ENCODE measurements around the gene RNF13.
"Not testable (repeated sequence)": the region's sequence is repeated elsewhere in the genome, so short reads cannot be mapped to it uniquely, and the experiment has no call there.

The RNF13 gene

GRCh38 chr3:149877668-149878067, 64.7 kb downstream of the RNF13 start:
- Histone ChIP-seq H3K27me3 (no peaks in the 10 kb centered on the region), H3K36me3 (no peaks in the 10 kb centered on the region; the same call in none of the 2 replicates), H3K4me3 (ENCODE audit: low read depth, low read length) (no peak overlapping the region), H3K4me1 (peaks cover 5% of the 10 kb centered on the region; the same call in 1 of the 2 replicates), H3K9me3 (no peaks in the 10 kb centered on the region)
- no peak for DNase-seq
- TF ChIP-seq, protein P1, sequence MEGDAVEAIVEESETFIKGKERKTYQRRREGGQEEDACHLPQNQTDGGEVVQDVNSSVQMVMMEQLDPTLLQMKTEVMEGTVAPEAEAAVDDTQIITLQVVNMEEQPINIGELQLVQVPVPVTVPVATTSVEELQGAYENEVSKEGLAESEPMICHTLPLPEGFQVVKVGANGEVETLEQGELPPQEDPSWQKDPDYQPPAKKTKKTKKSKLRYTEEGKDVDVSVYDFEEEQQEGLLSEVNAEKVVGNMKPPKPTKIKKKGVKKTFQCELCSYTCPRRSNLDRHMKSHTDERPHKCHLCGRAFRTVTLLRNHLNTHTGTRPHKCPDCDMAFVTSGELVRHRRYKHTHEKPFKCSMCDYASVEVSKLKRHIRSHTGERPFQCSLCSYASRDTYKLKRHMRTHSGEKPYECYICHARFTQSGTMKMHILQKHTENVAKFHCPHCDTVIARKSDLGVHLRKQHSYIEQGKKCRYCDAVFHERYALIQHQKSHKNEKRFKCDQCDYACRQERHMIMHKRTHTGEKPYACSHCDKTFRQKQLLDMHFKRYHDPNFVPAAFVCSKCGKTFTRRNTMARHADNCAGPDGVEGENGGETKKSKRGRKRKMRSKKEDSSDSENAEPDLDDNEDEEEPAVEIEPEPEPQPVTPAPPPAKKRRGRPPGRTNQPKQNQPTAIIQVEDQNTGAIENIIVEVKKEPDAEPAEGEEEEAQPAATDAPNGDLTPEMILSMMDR (IDR thresholded peaks at IDR 0.05; ENCODE audit: low read depth, low read length) = no peak

DNA sequence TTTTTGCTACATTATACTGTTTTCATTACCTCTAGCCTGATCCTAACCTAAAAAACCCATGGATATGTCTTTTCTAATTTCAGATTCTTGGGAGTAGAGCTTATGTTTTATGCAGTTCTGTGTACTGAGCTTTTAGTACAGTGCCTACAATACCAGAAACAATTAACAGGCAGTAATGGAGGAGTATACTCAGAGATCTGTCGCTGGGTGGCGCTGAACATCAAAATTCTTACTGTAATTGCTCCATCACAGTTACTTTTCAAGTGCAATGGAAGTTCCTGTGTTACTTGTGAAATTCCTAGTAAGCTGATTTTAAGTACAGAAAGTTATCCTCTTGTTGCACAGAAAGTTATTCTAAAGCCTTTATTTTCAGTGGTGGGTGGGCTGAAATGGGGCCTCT, 66.9 kb downstream of the RNF13 start:
- peaks cover 5% of the 10 kb centered on the region; the same call in 1 of the 2 replicates for H3K4me1 ChIP-seq
- H3K27me3 ChIP-seq = no peaks in the 10 kb centered on the region
- no peak overlapping the region for H3K4me3 ChIP-seq (ENCODE audit: low read depth, low read length)
- no peaks in the 10 kb centered on the region for H3K9me3 ChIP-seq
- peak; percentile 78 for DNase-seq
- TF ChIP-seq, protein P1 (IDR thresholded peaks at IDR 0.05; ENCODE audit: low read depth, low read length) = peak; percentile 84
- H3K36me3 ChIP-seq = no peaks in the 10 kb centered on the region

- no peak overlapping the region for H3K4me3 ChIP-seq (ENCODE audit: low read depth, low read length)
- H3K27me3 ChIP-seq = no peaks in the 10 kb centered on the region
- H3K4me1 ChIP-seq = peaks cover 5% of the 10 kb centered on the region; the same call in 1 of the 2 replicates
- TF ChIP-seq, protein P1 (IDR thresholded peaks at IDR 0.05; ENCODE audit: low read depth, low read length) = no peak
- no peaks in the 10 kb centered on the region for H3K9me3 ChIP-seq
- DNase-seq = no peak
- no peaks in the 10 kb centered on the region for H3K36me3 ChIP-seq
Observed at GRCh38 chr3:149881879-149882278, 68.9 kb downstream of the RNF13 start.

GRCh38 chr3:149883134-149883533, 70.1 kb downstream of the RNF13 start:
- Histone ChIP-seq H3K27me3 (no peaks in the 10 kb centered on the region), H3K4me1 (peaks cover 5% of the 10 kb centered on the region; the same call in 1 of the 2 replicates), H3K4me3 (ENCODE audit: low read depth, low read length) (no peak overlapping the region), H3K9me3 (no peaks in the 10 kb centered on the region), H3K36me3 (no peaks in the 10 kb centered on the region)
- TF ChIP-seq, protein P1 (IDR thresholded peaks at IDR 0.05; ENCODE audit: low read depth, low read length) = no peak
- DNase-seq = no peak

GRCh38 chr3:149883860-149884259, 70.8 kb downstream of the RNF13 start:
- not testable (repeated sequence) for H3K4me1 ChIP-seq; H3K4me3 ChIP-seq (ENCODE audit: low read depth, low read length); H3K9me3 ChIP-seq; DNase-seq; H3K36me3 ChIP-seq; H3K27me3 ChIP-seq

GRCh38 chr3:149884848-149885247, 71.8 kb downstream of the RNF13 start:
- not testable (repeated sequence) for H3K36me3 ChIP-seq; H3K4me1 ChIP-seq; H3K27me3 ChIP-seq; DNase-seq; H3K9me3 ChIP-seq; H3K4me3 ChIP-seq (ENCODE audit: low read depth, low read length)

DNA sequence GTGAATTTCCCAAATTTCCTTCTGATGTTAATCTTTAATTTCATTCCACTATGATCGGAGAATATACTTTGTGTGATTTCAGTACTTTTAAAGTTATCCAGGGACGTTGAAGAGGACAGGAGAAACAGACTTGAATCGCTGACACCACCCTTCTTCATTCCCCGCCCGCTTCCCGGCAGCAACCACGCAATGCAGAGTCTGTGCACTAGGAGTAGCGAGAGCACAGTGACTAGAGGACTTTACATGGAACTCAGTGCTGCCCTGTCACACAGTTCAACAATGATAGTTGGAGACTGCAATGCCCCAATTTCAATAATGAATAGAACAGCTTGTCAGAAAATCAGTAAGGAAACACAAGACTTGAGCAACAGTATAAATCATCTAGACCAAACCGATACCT, 73.9 kb downstream of the RNF13 start:
- no peaks in the 10 kb centered on the region for H3K9me3 ChIP-seq
- no peaks in the 10 kb centered on the region for H3K36me3 ChIP-seq
- peaks cover 8% of the 10 kb centered on the region for H3K4me1 ChIP-seq
- no peaks in the 10 kb centered on the region for H3K27me3 ChIP-seq
- no peak overlapping the region for H3K4me3 ChIP-seq (ENCODE audit: low read depth, low read length)
- DNase-seq = peak; percentile 15
- TF ChIP-seq, protein P1 (IDR thresholded peaks at IDR 0.05; ENCODE audit: low read depth, low read length) = peak; percentile 25

All from BE2C (cell line).